Measurements from ENCODE around the gene GSE1. TPM values are rescaled to one million over a fixed set of nuclear protein-coding genes. Genes with fewer than 3 reads are reported as not detected.

GSE1 gene
- total and polyA plus RNA-seq, 4 donors, result 20.3 to 40.6 (median 30.7) TPM

DNA sequence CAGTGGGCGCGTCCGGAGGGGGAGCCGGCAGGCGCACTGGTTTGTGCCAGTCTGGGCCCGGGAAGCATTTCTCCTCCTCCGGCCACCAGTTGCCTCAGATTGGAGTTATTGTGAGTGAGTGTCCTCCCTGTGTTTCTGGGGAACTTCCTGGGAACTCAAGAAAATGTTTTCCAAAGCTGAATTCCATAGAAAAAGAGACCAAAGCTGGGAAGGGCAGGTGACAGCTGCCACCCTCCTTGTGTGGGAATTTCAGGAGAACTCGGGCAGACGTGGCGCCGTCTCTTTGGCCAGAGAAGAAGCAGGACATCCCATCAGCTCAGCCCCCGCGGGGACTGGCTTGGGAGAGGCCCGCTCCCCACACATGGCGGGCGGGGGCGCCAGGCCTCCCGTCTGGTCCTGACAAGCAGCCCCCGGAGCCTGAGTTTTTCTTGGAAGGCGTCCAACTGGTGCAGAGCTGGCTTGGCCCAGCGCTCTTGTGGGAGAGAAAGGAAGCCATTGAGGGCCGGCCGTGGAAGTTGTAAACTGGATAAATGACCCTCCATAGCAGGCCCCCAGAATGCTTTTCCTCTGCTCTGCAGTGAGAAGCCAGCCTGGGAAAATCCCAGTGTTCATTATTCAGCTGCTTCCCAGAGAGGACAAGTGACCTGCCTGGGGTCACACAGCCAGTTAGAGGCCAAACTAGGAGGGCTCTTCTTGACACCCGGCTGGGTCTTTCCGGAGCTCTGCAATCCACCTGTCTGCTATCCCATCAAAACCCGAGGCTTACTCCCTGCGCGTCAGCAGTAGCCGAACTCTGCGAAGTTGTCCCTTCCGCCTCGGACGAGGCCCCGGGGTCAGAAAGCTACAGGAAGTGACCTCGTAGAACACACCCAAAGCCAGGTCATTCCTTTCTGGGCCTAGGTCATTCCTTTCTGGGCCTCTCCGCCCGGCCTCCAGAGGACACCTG, 39.2 kb upstream of the GSE1 start:
- Histone ChIP-seq H3K9me3 (ENCODE audit: control insufficient read depth, insufficient read depth, low read length) (peaks cover 5% of the 10 kb centered on the region), H3K27ac (ENCODE audit: low read depth, low read length) (peak overlapping the region; percentile 91), H3K36me3 (ENCODE audit: control insufficient read depth, insufficient read depth, low read length) (peaks cover 27% of the 10 kb centered on the region), H3K27me3 (ENCODE audit: control insufficient read depth, insufficient read depth, low read length) (no peaks in the 10 kb centered on the region), H3K4me3 (ENCODE audit: low read depth, low read length) (no peak overlapping the region), H3K4me1 (ENCODE audit: control insufficient read depth, insufficient read depth, low read length) (peaks cover 83% of the 10 kb centered on the region)
- 23% methylated on average over 27 of the region's 37 CpGs for WGBS (ENCODE audit: insufficient coverage)
- DNase-seq (ENCODE audit: low read depth in 4 of 6, low spot score in 6 of 6), result peak in 5 of 6 donors; percentile 77 to 96 (median 85)

DNA sequence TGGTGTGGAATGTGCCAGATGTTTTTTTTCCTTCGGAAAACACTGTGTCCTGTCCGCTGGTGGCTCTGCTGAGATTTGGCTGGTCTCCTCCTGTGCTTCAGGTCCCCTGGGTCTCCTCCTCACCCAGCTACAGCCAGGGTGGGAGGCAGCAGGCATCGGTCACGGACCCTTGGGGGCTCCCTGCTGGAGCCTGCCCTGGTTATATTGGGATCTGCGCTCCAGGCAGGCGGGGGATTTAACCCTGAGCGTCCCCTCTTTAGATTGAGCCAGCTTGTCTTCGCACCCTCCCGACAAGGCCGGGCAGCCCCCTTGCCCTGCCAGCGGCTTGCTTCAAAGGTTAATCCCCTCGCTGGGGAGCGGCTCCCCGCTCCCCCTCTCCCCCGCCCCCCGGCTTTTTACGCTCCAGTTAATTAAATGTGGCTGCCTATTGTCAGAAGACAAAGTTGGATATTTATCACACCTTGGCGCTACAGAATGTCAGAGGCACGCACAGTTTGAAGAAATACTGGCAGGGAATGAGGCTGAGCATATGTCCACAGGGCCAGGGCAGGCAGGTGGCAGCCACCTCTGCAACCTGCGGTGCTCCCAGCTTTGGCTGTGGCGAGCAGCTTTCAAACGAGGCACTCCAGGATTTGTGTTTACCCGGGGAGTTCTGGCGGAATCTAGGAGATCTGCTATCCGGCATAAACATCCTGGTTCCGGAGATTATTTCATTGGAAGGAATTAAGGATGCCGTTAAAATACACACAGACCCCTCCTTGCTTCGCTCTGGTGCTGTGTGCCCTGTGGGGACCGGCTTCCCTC, 38.2 kb upstream of the GSE1 start:
- Histone ChIP-seq H3K27ac (ENCODE audit: low read depth, low read length) (peak overlapping the region; percentile 91), H3K36me3 (ENCODE audit: control insufficient read depth, insufficient read depth, low read length) (peaks cover 24% of the 10 kb centered on the region), H3K4me1 (ENCODE audit: control insufficient read depth, insufficient read depth, low read length) (peaks cover 85% of the 10 kb centered on the region), H3K27me3 (ENCODE audit: control insufficient read depth, insufficient read depth, low read length) (no peaks in the 10 kb centered on the region), H3K9me3 (ENCODE audit: control insufficient read depth, insufficient read depth, low read length) (no peaks in the 10 kb centered on the region), H3K4me3 (ENCODE audit: low read depth, low read length) (no peak overlapping the region)
- WGBS (ENCODE audit: insufficient coverage), result 13% methylated on average over 15 of the region's 29 CpGs
- DNase-seq (ENCODE audit: low read depth in 4 of 6, low spot score in 6 of 6), result peak in 1 of 6 donors; percentile 75

DNA sequence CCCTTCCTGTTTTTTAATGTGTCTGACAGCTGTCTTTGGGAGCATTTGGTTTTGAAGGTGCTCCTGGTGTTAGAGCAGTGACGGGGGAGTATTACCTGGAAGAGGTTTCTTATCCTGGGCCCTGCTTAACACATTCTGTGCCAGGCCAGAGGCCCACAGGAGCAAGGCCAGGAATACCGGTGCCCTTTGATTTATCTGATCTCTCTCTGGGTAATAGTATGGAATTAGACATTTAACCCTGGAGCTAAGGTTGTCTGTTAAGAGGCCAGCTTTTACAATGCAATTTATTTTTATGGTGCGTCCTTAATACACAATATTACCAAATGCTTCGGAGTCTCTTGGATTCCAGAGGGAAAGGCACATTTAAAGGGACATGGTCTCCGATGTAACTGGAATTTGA, 37.2 kb upstream of the GSE1 start:
- WGBS (ENCODE audit: insufficient coverage), result 86% methylated on average over 1 of the region's 5 CpGs
- no peak overlapping the region for H3K27ac ChIP-seq (ENCODE audit: low read depth, low read length)
- H3K9me3 ChIP-seq (ENCODE audit: control insufficient read depth, insufficient read depth, low read length), result no peaks in the 10 kb centered on the region
- peak in 1 of 6 donors; percentile 42 for DNase-seq (ENCODE audit: low read depth in 4 of 6, low spot score in 6 of 6)
- H3K4me3 ChIP-seq (ENCODE audit: low read depth, low read length), result no peak overlapping the region
- H3K36me3 ChIP-seq (ENCODE audit: control insufficient read depth, insufficient read depth, low read length), result peaks cover 26% of the 10 kb centered on the region
- H3K4me1 ChIP-seq (ENCODE audit: control insufficient read depth, insufficient read depth, low read length), result peaks cover 85% of the 10 kb centered on the region
- H3K27me3 ChIP-seq (ENCODE audit: control insufficient read depth, insufficient read depth, low read length), result no peaks in the 10 kb centered on the region

DNA sequence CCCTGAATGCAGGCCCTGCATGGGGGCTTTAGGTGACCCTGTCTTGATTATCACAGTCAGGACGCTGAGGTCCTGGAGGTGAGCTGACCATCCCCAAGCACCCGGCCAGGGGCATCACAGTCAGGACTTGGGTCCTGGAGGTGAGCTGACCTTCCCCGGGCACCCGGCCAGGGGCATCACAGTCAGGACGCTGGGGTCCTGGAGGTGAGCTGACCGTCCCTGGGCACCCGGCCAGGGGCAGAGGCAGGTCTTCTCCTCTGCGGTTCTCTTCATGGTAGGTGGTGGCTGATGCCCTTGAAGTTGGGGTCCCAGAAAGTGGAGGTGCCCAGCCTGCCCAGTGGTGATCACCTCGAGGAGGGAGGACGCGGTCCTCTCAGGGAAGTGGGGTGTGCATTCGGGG, 36.2 kb upstream of the GSE1 start:
- no peaks in the 10 kb centered on the region for H3K27me3 ChIP-seq (ENCODE audit: control insufficient read depth, insufficient read depth, low read length)
- no peak overlapping the region for H3K4me3 ChIP-seq (ENCODE audit: low read depth, low read length)
- H3K4me1 ChIP-seq (ENCODE audit: control insufficient read depth, insufficient read depth, low read length), result peaks cover 87% of the 10 kb centered on the region
- 92% methylated on average over 8 of the region's 12 CpGs for WGBS (ENCODE audit: insufficient coverage)
- no peak overlapping the region for H3K27ac ChIP-seq (ENCODE audit: low read depth, low read length)
- H3K36me3 ChIP-seq (ENCODE audit: control insufficient read depth, insufficient read depth, low read length), result peaks cover 17% of the 10 kb centered on the region
- DNase-seq (ENCODE audit: low read depth in 4 of 6, low spot score in 6 of 6), result no peak
- H3K9me3 ChIP-seq (ENCODE audit: control insufficient read depth, insufficient read depth, low read length), result no peaks in the 10 kb centered on the region

- Histone ChIP-seq H3K27ac (ENCODE audit: low read depth, low read length) (no peak overlapping the region), H3K36me3 (ENCODE audit: control insufficient read depth, insufficient read depth, low read length) (peaks cover 13% of the 10 kb centered on the region), H3K27me3 (ENCODE audit: control insufficient read depth, insufficient read depth, low read length) (no peaks in the 10 kb centered on the region), H3K9me3 (ENCODE audit: control insufficient read depth, insufficient read depth, low read length) (no peaks in the 10 kb centered on the region), H3K4me3 (ENCODE audit: low read depth, low read length) (no peak overlapping the region), H3K4me1 (ENCODE audit: control insufficient read depth, insufficient read depth, low read length) (peaks cover 93% of the 10 kb centered on the region)
- 47% methylated on average over 12 of the region's 20 CpGs for WGBS (ENCODE audit: insufficient coverage)
- peak in 1 of 6 donors; percentile 47 for DNase-seq (ENCODE audit: low read depth in 4 of 6, low spot score in 6 of 6)
Observed at GRCh38 chr16:85577899-85578598, 35.1 kb upstream of the GSE1 start.

DNA sequence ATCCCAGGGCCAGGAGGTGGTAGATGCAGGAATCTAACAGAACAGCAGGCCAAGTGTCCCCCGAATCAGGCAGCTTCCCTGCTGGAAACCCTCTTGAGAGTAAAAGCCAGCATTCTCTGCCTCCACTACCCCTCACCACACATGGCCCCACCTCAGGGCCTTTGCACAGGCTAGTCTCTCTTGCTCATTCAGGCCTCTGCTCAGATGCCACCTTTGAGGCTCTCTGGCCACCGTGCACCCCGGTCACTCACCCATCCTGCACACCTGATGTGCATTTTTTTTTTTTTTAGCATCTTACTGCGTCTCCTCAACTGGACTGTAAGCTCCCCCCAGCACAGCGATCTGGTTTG, 34.5 kb upstream of the GSE1 start:
- no peak overlapping the region for H3K4me3 ChIP-seq (ENCODE audit: low read depth, low read length)
- H3K36me3 ChIP-seq (ENCODE audit: control insufficient read depth, insufficient read depth, low read length), result peaks cover 13% of the 10 kb centered on the region
- peaks cover 96% of the 10 kb centered on the region for H3K4me1 ChIP-seq (ENCODE audit: control insufficient read depth, insufficient read depth, low read length)
- WGBS (ENCODE audit: insufficient coverage), result 65% methylated on average over 5 of the region's 5 CpGs
- no peaks in the 10 kb centered on the region for H3K9me3 ChIP-seq (ENCODE audit: control insufficient read depth, insufficient read depth, low read length)
- DNase-seq (ENCODE audit: low read depth in 4 of 6, low spot score in 6 of 6), result no peak
- H3K27ac ChIP-seq (ENCODE audit: low read depth, low read length), result no peak overlapping the region
- no peaks in the 10 kb centered on the region for H3K27me3 ChIP-seq (ENCODE audit: control insufficient read depth, insufficient read depth, low read length)

GRCh38 chr16:85579191-85579590, 33.9 kb upstream of the GSE1 start:
- peaks cover 96% of the 10 kb centered on the region for H3K4me1 ChIP-seq (ENCODE audit: control insufficient read depth, insufficient read depth, low read length)
- no peak overlapping the region for H3K4me3 ChIP-seq (ENCODE audit: low read depth, low read length)

DNA sequence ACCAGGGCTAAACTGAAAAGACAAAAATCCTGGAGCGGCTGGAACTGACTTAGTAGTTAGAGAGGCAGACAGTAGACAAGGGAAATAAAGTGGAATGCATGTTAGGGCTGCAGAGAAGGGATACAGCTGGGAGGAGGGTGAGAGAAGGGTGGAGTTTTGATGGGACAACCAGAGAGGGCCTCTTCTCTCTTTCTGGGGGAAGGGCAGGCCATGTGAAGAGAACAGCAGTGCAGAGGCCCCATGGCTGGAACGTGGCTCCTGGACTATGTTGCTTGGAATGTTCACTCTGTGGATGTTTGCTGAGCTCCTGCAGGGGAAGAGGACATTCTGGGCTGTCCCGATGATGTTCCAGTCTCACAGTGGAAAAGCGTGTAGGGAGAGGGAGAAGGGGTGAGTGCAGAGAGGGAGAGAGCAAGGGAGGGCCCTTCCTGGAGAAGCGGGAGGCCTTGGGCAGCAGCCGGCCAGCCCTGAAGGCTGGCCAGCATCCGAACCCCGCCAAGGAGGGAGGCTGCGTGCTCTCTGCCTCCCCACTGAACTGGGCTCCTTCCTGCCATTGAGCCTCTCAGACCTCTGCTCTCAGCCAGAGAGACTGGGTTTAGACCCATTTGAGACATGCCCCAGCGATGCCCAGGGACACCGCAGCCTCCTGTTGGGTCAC, 33.1 kb upstream of the GSE1 start:
- H3K36me3 ChIP-seq (ENCODE audit: control insufficient read depth, insufficient read depth, low read length), result peaks cover 14% of the 10 kb centered on the region
- peak overlapping the region; percentile 43 for H3K27ac ChIP-seq (ENCODE audit: low read depth, low read length)
- no peaks in the 10 kb centered on the region for H3K9me3 ChIP-seq (ENCODE audit: control insufficient read depth, insufficient read depth, low read length)
- no peaks in the 10 kb centered on the region for H3K27me3 ChIP-seq (ENCODE audit: control insufficient read depth, insufficient read depth, low read length)
- peaks cover 96% of the 10 kb centered on the region for H3K4me1 ChIP-seq (ENCODE audit: control insufficient read depth, insufficient read depth, low read length)
- 69% methylated on average over 10 of the region's 11 CpGs for WGBS (ENCODE audit: insufficient coverage)
- DNase-seq (ENCODE audit: low read depth in 4 of 6, low spot score in 6 of 6), result no peak
- no peak overlapping the region for H3K4me3 ChIP-seq (ENCODE audit: low read depth, low read length)

More at GRCh38 chr16:85579191-85579590, 33.9 kb upstream of the GSE1 start:
- Histone ChIP-seq H3K27ac (ENCODE audit: low read depth, low read length) (peak overlapping the region; percentile 43), H3K27me3 (ENCODE audit: control insufficient read depth, insufficient read depth, low read length) (no peaks in the 10 kb centered on the region), H3K9me3 (ENCODE audit: control insufficient read depth, insufficient read depth, low read length) (no peaks in the 10 kb centered on the region), H3K36me3 (ENCODE audit: control insufficient read depth, insufficient read depth, low read length) (peaks cover 13% of the 10 kb centered on the region)
- WGBS (ENCODE audit: insufficient coverage), result 38% methylated on average over 10 of the region's 13 CpGs
- peak in 2 of 6 donors; percentile 59 to 80 for DNase-seq (ENCODE audit: low read depth in 4 of 6, low spot score in 6 of 6)

DNA sequence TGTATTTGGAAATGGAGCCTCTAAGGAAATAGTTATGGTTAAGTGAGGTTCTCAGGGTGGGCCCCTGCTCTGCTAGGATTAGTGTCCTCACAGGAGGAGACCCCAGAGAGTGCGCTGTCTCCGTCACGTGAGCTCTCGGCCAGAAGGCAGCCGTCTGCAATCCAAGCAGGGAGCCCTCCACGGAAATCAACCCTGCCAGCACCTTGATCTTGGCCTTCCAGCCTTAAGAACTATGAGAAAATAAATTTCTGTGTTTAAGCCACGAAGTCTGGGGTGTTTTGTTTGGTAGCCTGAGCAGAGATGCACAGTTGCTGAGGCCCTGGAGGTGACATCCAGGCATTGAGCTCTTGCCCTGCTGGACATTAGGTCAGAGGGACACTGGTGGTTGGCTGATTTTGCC, 32.4 kb upstream of the GSE1 start:
- no peak for DNase-seq (ENCODE audit: low read depth in 4 of 6, low spot score in 6 of 6)
- peaks cover 16% of the 10 kb centered on the region for H3K36me3 ChIP-seq (ENCODE audit: control insufficient read depth, insufficient read depth, low read length)
- no peak overlapping the region for H3K4me3 ChIP-seq (ENCODE audit: low read depth, low read length)
- 93% methylated on average over 7 of the region's 7 CpGs for WGBS (ENCODE audit: insufficient coverage)
- no peaks in the 10 kb centered on the region for H3K9me3 ChIP-seq (ENCODE audit: control insufficient read depth, insufficient read depth, low read length)
- peaks cover 97% of the 10 kb centered on the region for H3K4me1 ChIP-seq (ENCODE audit: control insufficient read depth, insufficient read depth, low read length)
- peaks cover 2% of the 10 kb centered on the region for H3K27me3 ChIP-seq (ENCODE audit: control insufficient read depth, insufficient read depth, low read length)
- H3K27ac ChIP-seq (ENCODE audit: low read depth, low read length), result no peak overlapping the region
